Measurements from ENCODE around the gene NELL2.

- TF ChIP-seq CTCF (IDR thresholded peaks at IDR 0.05) = no peak
- TF ChIP-seq POLR2A (IDR thresholded peaks at IDR 0.05) = no peak
Observed at GRCh38 chr12:44627387-44628166, 248.5 kb downstream of the NELL2 start.
